ENCODE results near the gene EHD3.

The EHD3 gene

GRCh38 chr2:31205186-31205585, 28.8 kb upstream of the EHD3 start:
- H3K27me3 ChIP-seq (ENCODE audit: insufficient read depth, low read length): no peaks in the 10 kb centered on the region
- no peaks in the 10 kb centered on the region for H3K9me2 ChIP-seq (ENCODE audit: low read depth, low read length)
- H4K20me1 ChIP-seq (ENCODE audit: insufficient read depth, low read length): no peaks in the 10 kb centered on the region
- TF ChIP-seq CTCF (IDR thresholded peaks at IDR 0.05; ENCODE audit: low read length): no peak
- no peak for TF ChIP-seq EZH2 (IDR thresholded peaks at IDR 0.05; ENCODE audit: borderline replicate concordance, low read length)
- H3K4me2 ChIP-seq (ENCODE audit: low read length): no peak overlapping the region
- no peak overlapping the region for H3K9ac ChIP-seq (ENCODE audit: low read length)
- no peaks in the 10 kb centered on the region for H3K79me2 ChIP-seq (ENCODE audit: insufficient read depth, low read length)
- H3F3A ChIP-seq (ENCODE audit: insufficient read depth, low read length): no peaks in the 10 kb centered on the region
- H3K9me3 ChIP-seq (ENCODE audit: low read length): no peaks in the 10 kb centered on the region
- H3K4me1 ChIP-seq (ENCODE audit: insufficient read depth, low read length, severe bottlenecking): no peaks in the 10 kb centered on the region
- H3K4me3 ChIP-seq (ENCODE audit: low read depth, low read length, poor library complexity, severe bottlenecking): no peak overlapping the region
- H3K27ac ChIP-seq (ENCODE audit: low read depth, low read length, poor library complexity, severe bottlenecking): no peak overlapping the region
- H3K36me3 ChIP-seq (ENCODE audit: insufficient read depth, low read length): no peaks in the 10 kb centered on the region
- no peak overlapping the region for H2AFZ ChIP-seq (ENCODE audit: low read length)

GRCh38 chr2:31205613-31206012, 28.3 kb upstream of the EHD3 start:
- no peak overlapping the region for H2AFZ ChIP-seq (ENCODE audit: low read length)
- H3K27ac ChIP-seq (ENCODE audit: low read depth, low read length, poor library complexity, severe bottlenecking): no peak overlapping the region
- TF ChIP-seq EZH2 (IDR thresholded peaks at IDR 0.05; ENCODE audit: borderline replicate concordance, low read length): no peak
- no peak for TF ChIP-seq CTCF (IDR thresholded peaks at IDR 0.05; ENCODE audit: low read length)
- no peaks in the 10 kb centered on the region for H3K36me3 ChIP-seq (ENCODE audit: insufficient read depth, low read length)
- no peaks in the 10 kb centered on the region for H3K27me3 ChIP-seq (ENCODE audit: insufficient read depth, low read length)
- H3K9ac ChIP-seq (ENCODE audit: low read length): no peak overlapping the region
- no peaks in the 10 kb centered on the region for H3K9me3 ChIP-seq (ENCODE audit: low read length)
- H3F3A ChIP-seq (ENCODE audit: insufficient read depth, low read length): no peaks in the 10 kb centered on the region
- H4K20me1 ChIP-seq (ENCODE audit: insufficient read depth, low read length): no peaks in the 10 kb centered on the region
- H3K4me3 ChIP-seq (ENCODE audit: low read depth, low read length, poor library complexity, severe bottlenecking): no peak overlapping the region
- no peaks in the 10 kb centered on the region for H3K79me2 ChIP-seq (ENCODE audit: insufficient read depth, low read length)
- no peak overlapping the region for H3K4me2 ChIP-seq (ENCODE audit: low read length)
- H3K9me2 ChIP-seq (ENCODE audit: low read depth, low read length): no peaks in the 10 kb centered on the region
- H3K4me1 ChIP-seq (ENCODE audit: insufficient read depth, low read length, severe bottlenecking): no peaks in the 10 kb centered on the region

- Histone ChIP-seq H2AFZ (ENCODE audit: low read length) (no peak overlapping the region), H3K4me2 (ENCODE audit: low read length) (no peak overlapping the region), H3K27me3 (ENCODE audit: insufficient read depth, low read length) (no peaks in the 10 kb centered on the region), H3F3A (ENCODE audit: insufficient read depth, low read length) (no peaks in the 10 kb centered on the region), H3K36me3 (ENCODE audit: insufficient read depth, low read length) (no peaks in the 10 kb centered on the region), H3K4me3 (ENCODE audit: low read depth, low read length, poor library complexity, severe bottlenecking) (no peak overlapping the region), H3K9me2 (ENCODE audit: low read depth, low read length) (no peaks in the 10 kb centered on the region), H3K79me2 (ENCODE audit: insufficient read depth, low read length) (no peaks in the 10 kb centered on the region), H3K4me1 (ENCODE audit: insufficient read depth, low read length, severe bottlenecking) (no peaks in the 10 kb centered on the region), H3K9me3 (ENCODE audit: low read length) (no peaks in the 10 kb centered on the region), H3K9ac (ENCODE audit: low read length) (no peak overlapping the region), H4K20me1 (ENCODE audit: insufficient read depth, low read length) (no peaks in the 10 kb centered on the region), H3K27ac (ENCODE audit: low read depth, low read length, poor library complexity, severe bottlenecking) (no peak overlapping the region)
- TF ChIP-seq CTCF (IDR thresholded peaks at IDR 0.05; ENCODE audit: low read length) (no peak), EZH2 (IDR thresholded peaks at IDR 0.05; ENCODE audit: borderline replicate concordance, low read length) (no peak)
These were observed 26.2 kb upstream of the EHD3 start for GRCh38 chr2:31207790-31208189.

Measured in OCI-LY1 (cell line).